RWPE2 (cell line): ENCODE measurements around the gene FFAR3.
A peak's percentile ranks its signal among the peaks of the same experiment; 100 is the strongest.

Source experiments
- ATAC-seq: fragments of 200-7000 bp; cut with Tn5 transposase; 3 replicates; pipeline ENCODE4 v1.9.1; 2021; ENCODE audit warnings: low read depth
- DNase-seq: peaks from one replicate; pipeline ENCODE4 v3.0.0-alpha.2; 2020; ENCODE audit warnings: low spot score
- H3K27ac ChIP-seq: fragments of 450-650 bp; 2 replicates; pipeline ENCODE4 v1.5.1; 2017; ENCODE audit warnings: mild to moderate bottlenecking; ENCODE audit not compliant: poor library complexity, severe bottlenecking
- H3K27me3 ChIP-seq: fragments of 250-450 bp; sonication (Bioruptor Pico); 2 replicates; pipeline ENCODE4 v1.5.1; 2021; ENCODE audit warnings: mild to moderate bottlenecking, moderate library complexity; ENCODE audit not compliant: insufficient read depth, poor library complexity, severe bottlenecking
- H3K36me3 ChIP-seq: fragments of 250-450 bp; sonication (Bioruptor Pico); 2 replicates; pipeline ENCODE4 v1.5.1; 2020; ENCODE audit warnings: low read depth, mild to moderate bottlenecking, moderate library complexity
- H3K4me1 ChIP-seq: fragments of 250-450 bp; sonication (Bioruptor Pico); 2 replicates; pipeline ENCODE4 v1.5.1; 2021; ENCODE audit warnings: mild to moderate bottlenecking, moderate library complexity; ENCODE audit not compliant: insufficient read depth, poor library complexity, severe bottlenecking
- H3K4me3 ChIP-seq: fragments of 250-450 bp; sonication (Bioruptor Pico); 2 replicates; pipeline ENCODE4 v1.5.1; 2021; ENCODE audit warnings: mild to moderate bottlenecking, moderate library complexity; ENCODE audit not compliant: severe bottlenecking
- H3K9me3 ChIP-seq: fragments of 250-450 bp; sonication (Bioruptor Pico); 2 replicates; pipeline ENCODE4 v1.5.1; 2021; ENCODE audit warnings: mild to moderate bottlenecking, moderate library complexity; ENCODE audit not compliant: severe bottlenecking
- CTCF ChIP-seq: fragments of 450-650 bp; IDR thresholded peaks from one replicate; pipeline ENCODE4 v1.5.1; 2017; ENCODE audit warnings: mild to moderate bottlenecking, moderate library complexity; ENCODE audit not compliant: poor library complexity, severe bottlenecking

Gene FFAR3

GRCh38 chr19:35360880-35361420, 2.7 kb downstream of the FFAR3 start:
- ATAC-seq (no peak), DNase-seq (no peak)
- no peaks in the 10 kb centered on the region for H3K4me1 ChIP-seq
- peaks cover 27% of the 10 kb centered on the region for H3K27me3 ChIP-seq
- H3K9me3 ChIP-seq = no peaks in the 10 kb centered on the region
- H3K4me3 ChIP-seq = no peak overlapping the region
- no peak overlapping the region for H3K27ac ChIP-seq
- TF ChIP-seq CTCF = no peak
- H3K36me3 ChIP-seq = no peaks in the 10 kb centered on the region

DNA sequence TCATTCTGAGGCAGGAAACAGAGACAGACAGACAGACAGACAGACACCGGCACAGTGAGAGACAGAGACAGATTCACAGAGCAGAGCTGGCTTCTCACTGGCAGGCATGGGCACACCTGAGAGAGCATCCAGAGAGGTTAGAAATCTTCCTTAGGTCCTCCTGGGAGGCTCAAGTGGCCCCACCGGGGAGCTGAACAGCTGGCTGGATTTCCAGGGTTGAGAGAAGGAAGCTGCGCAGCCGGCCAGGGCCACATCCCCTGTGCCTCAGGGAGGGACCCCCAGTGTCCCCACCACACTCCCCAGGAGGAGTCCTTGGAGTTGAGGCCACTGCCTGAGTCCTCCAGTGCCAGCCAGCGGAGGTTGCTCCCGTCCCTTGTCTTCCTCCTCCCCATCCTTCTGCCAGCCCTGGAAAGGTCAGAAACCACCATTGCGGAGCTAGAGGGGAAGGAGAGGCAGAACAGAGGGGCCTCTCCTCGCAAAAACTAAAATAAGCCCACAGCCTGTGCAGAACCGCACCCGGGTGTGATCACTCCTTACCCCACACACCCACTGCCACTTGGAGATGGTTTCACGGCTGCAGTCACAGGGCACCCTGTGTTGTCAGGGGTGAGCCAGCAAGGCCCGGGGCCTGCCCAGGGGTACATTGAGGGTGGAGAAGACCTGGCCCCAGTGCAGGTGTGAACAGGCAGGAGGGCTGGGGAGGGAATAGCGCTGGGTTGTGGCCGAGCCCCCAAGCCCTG, 4.2 kb downstream of the FFAR3 start:
- no peaks in the 10 kb centered on the region for H3K36me3 ChIP-seq
- no peak for DNase-seq
- ATAC-seq = no peak
- H3K4me1 ChIP-seq = no peaks in the 10 kb centered on the region
- peaks cover 30% of the 10 kb centered on the region for H3K27me3 ChIP-seq
- H3K9me3 ChIP-seq = no peaks in the 10 kb centered on the region
- H3K4me3 ChIP-seq = no peak overlapping the region
- TF ChIP-seq CTCF = no peak
- no peak overlapping the region for H3K27ac ChIP-seq

- no peak overlapping the region for H3K27ac ChIP-seq
- DNase-seq (peak; percentile 38), ATAC-seq (no peak)
- H3K4me3 ChIP-seq = no peak overlapping the region
- no peaks in the 10 kb centered on the region for H3K4me1 ChIP-seq
- H3K36me3 ChIP-seq = no peaks in the 10 kb centered on the region
- peaks cover 30% of the 10 kb centered on the region for H3K27me3 ChIP-seq
- TF ChIP-seq CTCF = no peak
- H3K9me3 ChIP-seq = no peaks in the 10 kb centered on the region
Measured at GRCh38 chr19:35363001-35363590, 4.8 kb downstream of the FFAR3 start.

DNA sequence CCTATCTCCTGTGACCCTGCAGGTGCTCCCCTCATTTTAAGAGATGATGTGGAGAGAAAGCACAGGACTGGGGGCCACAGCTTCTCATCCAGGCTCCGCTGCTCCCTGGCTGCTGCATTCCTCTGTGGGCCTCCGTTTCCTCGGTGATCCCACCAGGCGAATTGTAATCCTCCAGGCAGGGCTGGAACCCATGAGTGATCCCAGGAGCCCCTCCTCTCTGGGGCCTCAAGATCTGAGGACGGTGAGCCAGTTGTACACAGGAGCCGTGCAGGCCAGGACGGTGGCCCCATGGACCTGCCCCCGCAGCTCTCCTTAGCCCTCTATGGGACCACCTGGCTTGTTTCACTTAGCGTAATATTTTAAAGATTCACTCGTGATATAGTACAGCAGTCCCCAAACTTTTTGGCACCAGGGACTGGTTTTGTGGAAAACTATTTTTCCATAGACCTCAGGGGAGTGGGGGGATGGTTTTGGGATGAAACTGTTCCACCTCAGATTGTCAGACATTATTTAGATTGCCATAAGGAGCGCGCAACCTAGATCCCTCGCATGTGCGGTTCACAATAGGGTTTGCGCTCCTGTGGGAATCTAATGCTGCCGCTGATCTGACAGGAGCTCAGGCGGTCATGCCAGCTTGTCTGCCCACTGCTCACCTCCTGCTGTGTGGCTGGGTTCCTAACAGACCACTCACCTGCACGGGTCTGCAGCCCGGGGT, 5.6 kb downstream of the FFAR3 start:
- Histone ChIP-seq H3K4me1 (no peaks in the 10 kb centered on the region), H3K9me3 (no peaks in the 10 kb centered on the region), H3K27ac (no peak overlapping the region), H3K4me3 (no peak overlapping the region), H3K36me3 (no peaks in the 10 kb centered on the region), H3K27me3 (peaks cover 32% of the 10 kb centered on the region)
- DNase-seq = no peak
- ATAC-seq = no peak
- TF ChIP-seq CTCF = no peak
